Effector memory CD8-positive, alpha-beta T cell (primary cell): ENCODE data around the gene SMIM1.
A peak's percentile ranks its signal among the peaks of the same experiment; 100 is the strongest.

Source experiments
- ATAC-seq: fragments of 150-1000 bp; cut with Tn5 transposase; replicated peaks from 2 replicates; pipeline ENCODE4 v1.10.0; 2021; ENCODE audit warnings: mild to moderate bottlenecking, moderate library complexity
- DNase-seq, 3 experiments: peaks; one replicate each; pipeline ENCODE4 v3.0.0; 2021
- H3K27ac Mint-ChIP-seq, 2 donors: one replicate each; pipeline ENCODE4 v1.8.0; 2022; ENCODE audit warnings: mild to moderate bottlenecking in 2 of 2, mixed read lengths in 2 of 2, moderate library complexity in 2 of 2
- H3K27me3 Mint-ChIP-seq, 2 donors: one replicate each; pipeline ENCODE4 v1.8.0; 2022; ENCODE audit warnings: mixed read lengths in 2 of 2
- H3K36me3 Mint-ChIP-seq: one replicate; pipeline ENCODE4 v1.8.0; 2022; ENCODE audit warnings: mild to moderate bottlenecking, moderate library complexity, mixed read lengths; ENCODE audit not compliant: insufficient read depth
- H3K4me1 Mint-ChIP-seq, 2 donors: one replicate each; pipeline ENCODE4 v1.8.0; 2022; ENCODE audit warnings: low read depth in 2 of 2, mixed read lengths in 2 of 2
- H3K4me3 Mint-ChIP-seq, 2 donors: one replicate each; pipeline ENCODE4 v1.8.0; 2022; ENCODE audit warnings: mild to moderate bottlenecking in 2 of 2, mixed read lengths in 2 of 2, moderate library complexity in 2 of 2
- H3K9me3 Mint-ChIP-seq, 2 donors: one replicate each; pipeline ENCODE4 v1.8.0; 2022; ENCODE audit warnings: mixed read lengths in 2 of 2

The SMIM1 gene

GRCh38 chr1:3753656-3754454 is 18.7 kb upstream of the SMIM1 start:
- peaks cover 4 to 47% of the 10 kb centered on the region in 2 donors for H3K27me3 Mint-ChIP-seq
- H3K4me3 Mint-ChIP-seq, result no peak overlapping the region
- no peak for DNase-seq
- H3K36me3 Mint-ChIP-seq, result no peaks in the 10 kb centered on the region
- H3K9me3 Mint-ChIP-seq, result no peaks in the 10 kb centered on the region
- no peaks in the 10 kb centered on the region for H3K4me1 Mint-ChIP-seq
- no peak for ATAC-seq
- no peak overlapping the region for H3K27ac Mint-ChIP-seq

GRCh38 chr1:3756394-3756793 is 16.2 kb upstream of the SMIM1 start:
- Mint-ChIP-seq H3K27me3 (peaks cover 22 to 66% of the 10 kb centered on the region in 2 donors), H3K36me3 (no peaks in the 10 kb centered on the region), H3K27ac (no peak overlapping the region), H3K9me3 (no peaks in the 10 kb centered on the region), H3K4me1 (no peaks in the 10 kb centered on the region), H3K4me3 (no peak overlapping the region)
- ATAC-seq (no peak), DNase-seq (no peak)

- H3K4me3 Mint-ChIP-seq, result no peak overlapping the region
- H3K9me3 Mint-ChIP-seq, result no peaks in the 10 kb centered on the region
- no peaks in the 10 kb centered on the region for H3K4me1 Mint-ChIP-seq
- no peak for ATAC-seq
- no peak for DNase-seq
- H3K36me3 Mint-ChIP-seq, result no peaks in the 10 kb centered on the region
- no peak overlapping the region for H3K27ac Mint-ChIP-seq
- H3K27me3 Mint-ChIP-seq, result peaks cover 38 to 75% of the 10 kb centered on the region in 2 donors
Measured at GRCh38 chr1:3759164-3759563, 13.4 kb upstream of the SMIM1 start.

GRCh38 chr1:3759796-3760195 is 12.8 kb upstream of the SMIM1 start:
- H3K27ac Mint-ChIP-seq, result no peak overlapping the region
- no peaks in the 10 kb centered on the region for H3K9me3 Mint-ChIP-seq
- peaks cover 42 to 78% of the 10 kb centered on the region in 2 donors for H3K27me3 Mint-ChIP-seq
- ATAC-seq (no peak), DNase-seq (no peak)
- no peaks in the 10 kb centered on the region for H3K36me3 Mint-ChIP-seq
- no peaks in the 10 kb centered on the region for H3K4me1 Mint-ChIP-seq
- H3K4me3 Mint-ChIP-seq, result no peak overlapping the region

- Mint-ChIP-seq H3K27me3 (peaks cover 48 to 71% of the 10 kb centered on the region in 2 donors), H3K4me3 (no peak overlapping the region), H3K4me1 (no peaks in the 10 kb centered on the region), H3K27ac (no peak overlapping the region), H3K9me3 (no peaks in the 10 kb centered on the region), H3K36me3 (no peaks in the 10 kb centered on the region)
- DNase-seq (no peak), ATAC-seq (no peak)
Measured at GRCh38 chr1:3761296-3762010, 11.1 kb upstream of the SMIM1 start.

GRCh38 chr1:3762151-3762872 is 10.2 kb upstream of the SMIM1 start:
- no peaks in the 10 kb centered on the region for H3K36me3 Mint-ChIP-seq
- peaks cover 50 to 71% of the 10 kb centered on the region in 2 donors for H3K27me3 Mint-ChIP-seq
- DNase-seq (no peak), ATAC-seq (no peak)
- H3K4me3 Mint-ChIP-seq, result no peak overlapping the region
- H3K9me3 Mint-ChIP-seq, result no peaks in the 10 kb centered on the region
- H3K27ac Mint-ChIP-seq, result no peak overlapping the region
- H3K4me1 Mint-ChIP-seq, result no peaks in the 10 kb centered on the region

GRCh38 chr1:3762873-3763228 is 9.7 kb upstream of the SMIM1 start:
- no peak for ATAC-seq
- Mint-ChIP-seq H3K4me1 (no peaks in the 10 kb centered on the region), H3K4me3 (no peak overlapping the region), H3K27ac (no peak overlapping the region), H3K36me3 (no peaks in the 10 kb centered on the region), H3K27me3 (peaks cover 55 to 75% of the 10 kb centered on the region in 2 donors), H3K9me3 (no peaks in the 10 kb centered on the region)
- no peak for DNase-seq

GRCh38 chr1:3763351-3764125 is 9.0 kb upstream of the SMIM1 start:
- peaks cover 55 to 81% of the 10 kb centered on the region in 2 donors for H3K27me3 Mint-ChIP-seq

GRCh38 chr1:3767328-3767925 is 5.1 kb upstream of the SMIM1 start:
- Mint-ChIP-seq H3K9me3 (no peaks in the 10 kb centered on the region), H3K4me3 (no peak overlapping the region), H3K27ac (no peak overlapping the region), H3K36me3 (no peaks in the 10 kb centered on the region), H3K27me3 (peaks cover 30 to 57% of the 10 kb centered on the region in 2 donors), H3K4me1 (peaks cover 4 to 5% of the 10 kb centered on the region in 2 donors)
- ATAC-seq (no peak), DNase-seq (no peak)

More at GRCh38 chr1:3763351-3764125, 9.0 kb upstream of the SMIM1 start:
- DNase-seq (no peak), ATAC-seq (no peak)
- H3K4me3 Mint-ChIP-seq, result no peak overlapping the region
- no peaks in the 10 kb centered on the region for H3K36me3 Mint-ChIP-seq
- no peak overlapping the region for H3K27ac Mint-ChIP-seq
- H3K4me1 Mint-ChIP-seq, result no peaks in the 10 kb centered on the region
- no peaks in the 10 kb centered on the region for H3K9me3 Mint-ChIP-seq

- no peaks in the 10 kb centered on the region for H3K36me3 Mint-ChIP-seq
- H3K9me3 Mint-ChIP-seq, result no peaks in the 10 kb centered on the region
- H3K4me1 Mint-ChIP-seq, result peaks cover 4 to 5% of the 10 kb centered on the region in 2 donors
- ATAC-seq (no peak), DNase-seq (no peak)
- H3K4me3 Mint-ChIP-seq, result no peak overlapping the region
- no peak overlapping the region for H3K27ac Mint-ChIP-seq
- H3K27me3 Mint-ChIP-seq, result peaks cover 19 to 44% of the 10 kb centered on the region in 2 donors
Measured at GRCh38 chr1:3768811-3769390, 3.6 kb upstream of the SMIM1 start.

- Mint-ChIP-seq H3K9me3 (no peaks in the 10 kb centered on the region), H3K27ac (no peak overlapping the region), H3K4me3 (peak overlapping the region in 1 of 2 donors; percentile 74), H3K4me1 (peaks cover 4 to 5% of the 10 kb centered on the region in 2 donors), H3K27me3 (peaks cover 13 to 39% of the 10 kb centered on the region in 2 donors), H3K36me3 (no peaks in the 10 kb centered on the region)
- no peak for DNase-seq
- no peak for ATAC-seq
Measured at GRCh38 chr1:3770047-3770765, 2.3 kb upstream of the SMIM1 start.
